Liver (tissue), 3 donors: ENCODE results near the gene RDH12.

ENCODE experiments used
- CTCF ChIP-seq: fragments of 150-350 bp; IDR thresholded peaks from 2 replicates; pipeline ENCODE4 v1.5.1; 2017; ENCODE audit warnings: improper control_type of control experiment, low read depth, low read length; ENCODE audit not compliant: missing input control
- HNF4A ChIP-seq, 2 donors: conservative IDR thresholded peaks; 2 replicates each; pipeline ENCODE4 v1.6.1; 2016; ENCODE audit warnings: antibody characterized with exemption in 2 of 2, mild to moderate bottlenecking in 2 of 2
- HNF4G ChIP-seq: IDR thresholded peaks from 2 replicates; pipeline ENCODE4 v1.6.1; 2016; ENCODE audit warnings: antibody characterized with exemption
- JUND ChIP-seq, 2 donors: IDR thresholded peaks; 2 replicates each; pipeline ENCODE4 v1.6.1; 2016; ENCODE audit warnings: antibody characterized with exemption in 2 of 2
- MAX ChIP-seq: IDR thresholded peaks from 2 replicates; pipeline ENCODE4 v1.6.1; 2016; ENCODE audit warnings: antibody characterized with exemption
- RAD21 ChIP-seq, 2 donors: IDR thresholded peaks; 2 replicates each; pipeline ENCODE4 v1.6.1; 2016; ENCODE audit warnings: antibody characterized with exemption in 2 of 2, mild to moderate bottlenecking in 2 of 2
- SP1 ChIP-seq: IDR thresholded peaks from 2 replicates; pipeline ENCODE4 v1.6.1; 2018; ENCODE audit warnings: antibody characterized with exemption, mild to moderate bottlenecking
- TAF1 ChIP-seq: conservative IDR thresholded peaks from 2 replicates; pipeline ENCODE4 v1.6.1; 2016; ENCODE audit warnings: antibody characterized with exemption, mild to moderate bottlenecking
- donor health status: healthy.
- donor health status: healthy.

GRCh38 chr14:67710209-67710608, 8.5 kb downstream of the RDH12 start:
- TF ChIP-seq CTCF (no peak), TAF1 (no peak), RAD21 (IDR thresholded peaks at IDR 0.05) (no peak), MAX (no peak), JUND (IDR thresholded peaks at IDR 0.05) (no peak), SP1 (no peak), HNF4A (conservative IDR thresholded peaks at IDR 0.05) (no peak), HNF4G (no peak)
